MCF 10A (cell line): Measurements from ENCODE around the gene DRC1. TPM values are rescaled to one million over a fixed set of nuclear protein-coding genes. Genes with fewer than 3 reads are reported as not detected.

Experiments used
- BruUV-seq: library from RNA; stranded (reverse); fragments of 400-500 nt; replicated peaks from 2 replicates; lab custom pipeline; 2021; lab: Mats Ljungman, UMichigan
- CTCF ChIA-PET: fragments of 300-600 bp; sonication (Branson Sonifier 250); formaldehyde crosslinking; extraction: SDS; loops from one replicate; lab custom pipeline; 2021; ENCODE audit warnings: antibody characterized with exemption, inconsistent platforms; lab: Yijun Ruan, JAX
- POLR2A ChIA-PET: fragments of 300-600, 350-650 bp; sonication (Branson Sonifier 250); formaldehyde crosslinking; extraction: SDS; loops from one replicate; lab custom pipeline; 2020; ENCODE audit warnings: antibody characterized with exemption, inconsistent platforms; lab: Yijun Ruan, JAX
- DNase-seq: peaks from one replicate; pipeline ENCODE4 v3.0.0-alpha.2; 2018; ENCODE audit not compliant: unreplicated experiment
- H3K27ac Mint-ChIP-seq: one replicate; pipeline ENCODE4 v1.8.0; 2022; ENCODE audit warnings: mild to moderate bottlenecking, low read depth, mixed read lengths; ENCODE audit not compliant: unreplicated experiment
- H3K27me3 Mint-ChIP-seq: one replicate; pipeline ENCODE4 v1.8.0; 2022; ENCODE audit warnings: mixed read lengths; ENCODE audit not compliant: insufficient read depth, unreplicated experiment
- H3K36me3 Mint-ChIP-seq: one replicate; pipeline ENCODE4 v1.8.0; 2022; ENCODE audit warnings: mild to moderate bottlenecking, moderate library complexity, mixed read lengths; ENCODE audit not compliant: insufficient read depth, unreplicated experiment
- H3K4me1 Mint-ChIP-seq: one replicate; pipeline ENCODE4 v1.8.0; 2022; ENCODE audit warnings: mixed read lengths; ENCODE audit not compliant: insufficient read depth, unreplicated experiment
- H3K4me3 Mint-ChIP-seq: one replicate; pipeline ENCODE4 v1.8.0; 2022; ENCODE audit warnings: mild to moderate bottlenecking, moderate library complexity, mixed read lengths; ENCODE audit not compliant: unreplicated experiment
- H3K9me3 Mint-ChIP-seq: one replicate; pipeline ENCODE4 v1.8.0; 2022; ENCODE audit warnings: mixed read lengths; ENCODE audit not compliant: unreplicated experiment
- intact Hi-C: fragments of 100-400 bp; cut with micrococcal nuclease; formaldehyde crosslinking; loops from 2 replicates; pipeline ENCODE4 v1.14.1; 2022
- total RNA-seq: library from RNA; stranded (reverse); gene quantifications from 2 replicates; pipeline ENCODE4 v1.2.3, GENCODE V29; 2022
- TF ChIP-seq, protein P1 (sequence below): fragments of 200-600 bp; IDR thresholded peaks from one replicate; pipeline ENCODE4 v1.8.0; 2022; ENCODE audit warnings: antibody characterized with exemption, mild to moderate bottlenecking; ENCODE audit not compliant: unreplicated experiment

DRC1 gene
- total RNA-seq, 1 experiment from 2014 or later = not detected

GRCh38 chr2:26481706-26482105 lies 80.0 kb downstream of the DRC1 start:
- ChIA-PET CTCF (interaction anchor here (1.8 kb wide), 1 partner anchor 12 kb away, joined by 5 read pairs; no protein-coding TSS in a partner anchor), POLR2A (no interaction called here)
- Mint-ChIP-seq H3K4me3 (no peak overlapping the region), H3K27ac (no peak overlapping the region), H3K27me3 (peaks cover 22% of the 10 kb centered on the region), H3K9me3 (no peaks in the 10 kb centered on the region), H3K36me3 (no peaks in the 10 kb centered on the region), H3K4me1 (peaks cover 8% of the 10 kb centered on the region)
- no TSS peak for BruUV-seq
- TF ChIP-seq, protein P1, sequence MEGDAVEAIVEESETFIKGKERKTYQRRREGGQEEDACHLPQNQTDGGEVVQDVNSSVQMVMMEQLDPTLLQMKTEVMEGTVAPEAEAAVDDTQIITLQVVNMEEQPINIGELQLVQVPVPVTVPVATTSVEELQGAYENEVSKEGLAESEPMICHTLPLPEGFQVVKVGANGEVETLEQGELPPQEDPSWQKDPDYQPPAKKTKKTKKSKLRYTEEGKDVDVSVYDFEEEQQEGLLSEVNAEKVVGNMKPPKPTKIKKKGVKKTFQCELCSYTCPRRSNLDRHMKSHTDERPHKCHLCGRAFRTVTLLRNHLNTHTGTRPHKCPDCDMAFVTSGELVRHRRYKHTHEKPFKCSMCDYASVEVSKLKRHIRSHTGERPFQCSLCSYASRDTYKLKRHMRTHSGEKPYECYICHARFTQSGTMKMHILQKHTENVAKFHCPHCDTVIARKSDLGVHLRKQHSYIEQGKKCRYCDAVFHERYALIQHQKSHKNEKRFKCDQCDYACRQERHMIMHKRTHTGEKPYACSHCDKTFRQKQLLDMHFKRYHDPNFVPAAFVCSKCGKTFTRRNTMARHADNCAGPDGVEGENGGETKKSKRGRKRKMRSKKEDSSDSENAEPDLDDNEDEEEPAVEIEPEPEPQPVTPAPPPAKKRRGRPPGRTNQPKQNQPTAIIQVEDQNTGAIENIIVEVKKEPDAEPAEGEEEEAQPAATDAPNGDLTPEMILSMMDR = no peak
- no peak for DNase-seq
- intact Hi-C loops = no loop called here

DNA sequence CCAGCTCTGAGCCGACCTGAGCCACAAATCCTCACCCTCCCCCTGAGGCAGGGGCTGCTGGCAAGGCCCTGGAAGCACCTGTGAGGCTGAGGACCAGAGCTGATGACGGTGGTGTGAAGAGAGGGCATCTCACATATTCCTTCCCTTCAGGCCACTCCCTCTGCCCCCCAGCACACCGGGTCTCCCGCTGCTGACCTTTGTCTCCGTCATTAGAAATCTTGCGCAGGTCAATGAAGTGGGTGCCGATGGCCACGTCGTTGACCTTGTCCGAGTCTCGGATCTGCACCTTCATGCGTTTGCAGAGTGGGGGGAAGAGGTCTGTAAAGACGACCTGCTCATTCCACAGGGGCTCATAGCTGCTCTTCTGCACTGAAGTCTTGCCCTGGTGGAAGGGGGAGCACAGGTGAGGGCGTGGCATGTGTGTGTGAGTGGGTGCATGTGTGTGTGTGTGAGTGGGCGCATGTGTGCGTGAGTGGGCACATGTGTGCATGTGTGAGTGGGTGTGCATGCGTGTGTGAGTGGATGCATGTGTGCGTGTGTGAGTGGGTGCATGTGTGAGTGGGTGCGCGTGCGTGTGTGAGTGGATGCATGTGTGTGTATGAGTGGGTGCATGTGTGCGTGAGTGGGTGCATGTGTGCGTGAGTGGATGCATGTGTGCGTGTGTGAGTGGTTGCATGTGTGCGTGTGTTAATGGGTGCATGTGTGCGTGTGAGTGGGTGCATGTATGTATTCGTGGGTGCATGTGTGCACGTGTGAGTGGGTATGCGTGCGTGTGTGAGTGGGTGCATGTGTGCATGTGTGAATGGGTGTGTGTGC lies 80.7 kb downstream of the DRC1 start:
- no peak overlapping the region for H3K27ac Mint-ChIP-seq
- CTCF ChIA-PET = no interaction called here

GRCh38 chr2:26483027-26483326 lies 81.3 kb downstream of the DRC1 start:
- H3K27ac Mint-ChIP-seq = no peak overlapping the region
- no TSS peak for BruUV-seq
- CTCF ChIA-PET = no interaction called here
- no peaks in the 10 kb centered on the region for H3K36me3 Mint-ChIP-seq
- peaks cover 22% of the 10 kb centered on the region for H3K27me3 Mint-ChIP-seq
- intact Hi-C loops = no loop called here
- TF ChIP-seq, protein P1 = no peak
- no peak overlapping the region for H3K4me3 Mint-ChIP-seq
- H3K4me1 Mint-ChIP-seq = peaks cover 2% of the 10 kb centered on the region
- H3K9me3 Mint-ChIP-seq = no peaks in the 10 kb centered on the region
- no peak for DNase-seq
- POLR2A ChIA-PET = no interaction called here

More for the DNA sequence above, 80.7 kb downstream of the DRC1 start:
- Mint-ChIP-seq H3K4me3 (no peak overlapping the region), H3K27me3 (peaks cover 22% of the 10 kb centered on the region), H3K36me3 (no peaks in the 10 kb centered on the region), H3K9me3 (no peaks in the 10 kb centered on the region), H3K4me1 (peaks cover 7% of the 10 kb centered on the region)
- POLR2A ChIA-PET = no interaction called here
- intact Hi-C loops = no loop called here
- no TSS peak for BruUV-seq
- DNase-seq = no peak
- TF ChIP-seq, protein P1 = no peak

GRCh38 chr2:26483516-26483915 lies 81.8 kb downstream of the DRC1 start:
- no peaks in the 10 kb centered on the region for H3K36me3 Mint-ChIP-seq
- POLR2A ChIA-PET = no interaction called here
- no peak overlapping the region for H3K4me3 Mint-ChIP-seq
- H3K27me3 Mint-ChIP-seq = peaks cover 22% of the 10 kb centered on the region
- BruUV-seq = no TSS peak
- no peaks in the 10 kb centered on the region for H3K4me1 Mint-ChIP-seq
- TF ChIP-seq, protein P1 = no peak
- CTCF ChIA-PET = no interaction called here
- no peak overlapping the region for H3K27ac Mint-ChIP-seq
- intact Hi-C loops = no loop called here
- no peaks in the 10 kb centered on the region for H3K9me3 Mint-ChIP-seq
- no peak for DNase-seq
